ENCODE data around the gene TSPAN13.

Gene TSPAN13

DNA sequence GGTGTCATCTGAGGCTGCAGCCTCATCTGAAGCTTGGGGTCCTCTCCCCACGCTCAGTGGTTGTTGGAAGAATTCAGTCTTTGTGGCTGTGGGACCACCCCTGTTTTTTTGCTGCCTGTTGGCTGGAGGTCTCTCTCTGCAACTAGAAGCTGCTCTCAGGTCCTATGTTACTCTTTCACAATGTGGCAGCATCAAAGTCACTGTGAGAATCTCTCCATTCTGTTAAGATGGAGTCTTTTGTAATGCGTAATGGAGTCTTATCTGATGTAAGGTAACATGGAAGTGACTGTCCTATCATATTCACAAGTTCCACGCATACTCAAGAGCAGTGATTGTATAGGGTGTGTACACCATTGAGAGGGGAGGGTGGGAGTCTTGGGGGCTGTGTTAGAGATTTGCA is 24.9 kb downstream of the TSPAN13 start:
- no peak for DNase-seq

DNA sequence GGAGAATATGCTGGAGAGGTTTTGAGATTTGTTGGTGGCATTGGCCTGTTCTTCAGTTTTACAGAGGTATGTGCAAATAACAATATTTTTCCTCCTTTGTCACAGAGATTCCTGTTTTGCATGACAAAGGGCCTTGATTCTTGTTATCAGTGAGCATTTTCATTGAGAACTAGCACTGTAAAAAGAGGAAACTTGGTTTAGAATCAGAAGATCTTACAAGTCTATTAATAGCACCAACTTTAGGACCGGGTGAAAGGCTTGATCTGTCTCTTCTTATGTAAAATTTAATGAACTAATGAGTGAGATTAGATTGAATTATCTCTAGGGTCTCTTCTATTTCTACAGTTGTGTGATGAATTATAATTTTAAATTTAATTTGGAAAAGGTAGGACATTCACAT is 25.5 kb downstream of the TSPAN13 start:
- DNase-seq, result no peak

DNA sequence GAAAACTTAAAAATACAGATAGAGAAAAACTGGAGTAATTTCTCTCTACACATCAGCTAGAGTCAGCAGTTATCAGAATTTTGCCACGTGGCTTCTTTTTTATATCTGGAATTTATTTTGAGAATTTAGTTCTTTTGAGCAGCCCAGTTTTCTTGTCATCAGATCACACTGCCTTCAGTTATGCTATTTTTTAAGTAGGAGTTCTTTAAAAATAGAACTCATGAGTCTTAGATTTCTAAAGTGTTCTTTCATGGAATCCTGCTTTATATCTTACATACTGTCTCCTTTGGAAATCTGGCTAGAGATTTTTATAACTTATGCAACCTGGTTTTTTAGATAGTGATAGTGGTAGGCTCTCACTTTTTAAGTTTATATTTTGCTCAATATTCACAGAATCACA is 27.0 kb downstream of the TSPAN13 start:
- DNase-seq, result no peak

DNA sequence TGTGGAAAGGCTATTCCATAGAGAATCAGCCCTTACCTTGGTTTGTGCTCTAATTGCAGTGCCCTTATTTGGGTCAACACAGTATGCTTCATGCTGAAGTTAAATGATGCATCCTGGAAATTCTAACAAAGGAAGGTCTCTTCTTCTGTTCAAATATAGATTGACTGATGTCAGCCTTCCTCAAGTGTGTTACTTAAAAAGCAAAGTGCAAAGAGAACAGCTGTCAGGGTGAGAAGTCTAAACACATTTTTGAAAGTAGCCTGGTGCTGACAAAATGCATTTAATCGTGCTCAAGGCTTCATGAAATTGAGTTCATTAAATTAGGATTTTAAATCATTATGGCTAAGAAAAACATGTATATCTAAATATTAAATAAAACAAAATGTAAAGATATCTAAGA is 31.8 kb downstream of the TSPAN13 start:
- no peak for DNase-seq

DNA sequence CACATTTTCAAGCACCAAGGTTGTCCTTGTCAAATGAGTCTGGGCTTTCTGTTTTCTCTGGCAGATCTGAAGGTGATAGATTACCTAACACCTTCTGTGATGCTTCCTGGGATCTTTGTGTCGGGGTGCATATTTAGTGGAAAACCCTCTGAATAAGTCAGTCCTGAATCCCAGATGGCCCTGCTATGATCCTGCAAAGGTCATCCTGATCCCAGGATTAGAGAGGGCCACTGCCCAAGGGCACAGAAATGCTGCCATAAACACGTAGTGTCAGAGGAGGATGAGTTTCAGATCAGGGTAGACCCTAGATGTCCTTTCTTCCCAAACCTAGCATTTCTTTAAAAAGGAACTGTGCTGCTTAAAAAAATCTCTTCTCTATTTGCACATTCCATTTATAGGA is 32.3 kb downstream of the TSPAN13 start:
- DNase-seq, result no peak

DNA sequence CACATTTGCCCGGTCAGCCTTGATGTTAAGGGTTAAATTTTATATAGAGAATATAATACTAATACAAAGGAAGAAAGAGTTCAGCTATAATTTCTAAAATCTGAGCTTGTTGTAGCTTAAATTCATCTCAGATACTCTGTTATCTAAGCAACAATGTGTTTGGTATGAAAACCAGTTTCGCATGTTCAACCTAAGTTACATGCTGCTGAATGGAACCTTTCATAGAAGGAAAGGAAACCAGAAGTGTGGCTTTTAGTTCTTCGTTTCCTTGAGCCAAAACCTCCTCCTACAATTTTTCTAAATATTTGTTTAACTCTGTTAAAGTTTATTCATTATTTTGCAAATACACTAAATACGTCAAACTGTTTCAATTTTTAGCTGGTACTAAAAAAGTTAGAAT is 32.7 kb downstream of the TSPAN13 start:
- DNase-seq, result no peak

DNA sequence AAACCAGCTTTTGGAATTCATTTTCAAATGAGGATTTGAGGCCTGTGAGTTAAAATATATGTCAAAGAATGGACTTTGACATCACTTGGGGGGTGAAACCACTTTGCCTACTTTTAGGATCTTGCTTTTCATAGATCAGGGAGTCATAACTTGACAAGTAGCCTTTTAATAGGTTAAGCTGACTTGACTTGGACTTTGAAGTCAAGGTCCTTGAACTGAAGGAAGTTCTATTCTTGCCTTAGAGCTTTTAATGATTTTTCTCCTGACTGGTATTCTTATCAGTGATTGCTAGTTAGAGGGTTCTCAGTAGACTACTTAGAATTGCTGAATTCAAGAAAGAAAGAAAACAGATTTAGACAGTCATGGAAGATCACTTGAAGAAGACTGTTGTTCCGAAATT is 33.6 kb downstream of the TSPAN13 start:
- DNase-seq, result no peak

DNA sequence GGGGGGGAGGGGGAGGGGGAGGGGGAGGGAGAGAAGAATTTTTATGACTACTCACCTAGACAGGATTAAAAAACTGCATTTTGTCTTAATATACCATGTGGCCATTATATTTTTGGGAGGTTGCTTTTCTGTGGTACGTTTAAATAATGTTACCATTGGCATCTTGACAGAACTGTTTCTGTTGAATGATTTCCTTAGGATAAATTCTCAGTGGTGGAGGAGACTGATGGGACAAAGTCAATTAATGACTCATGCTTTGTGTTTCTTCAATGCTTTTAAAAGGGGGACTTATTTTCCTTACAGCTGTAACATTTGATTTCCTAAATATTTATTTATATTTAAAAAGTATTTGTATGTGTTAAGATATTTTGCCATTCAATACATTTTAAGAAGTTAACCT is 37.5 kb downstream of the TSPAN13 start:
- no peak for DNase-seq

DNA sequence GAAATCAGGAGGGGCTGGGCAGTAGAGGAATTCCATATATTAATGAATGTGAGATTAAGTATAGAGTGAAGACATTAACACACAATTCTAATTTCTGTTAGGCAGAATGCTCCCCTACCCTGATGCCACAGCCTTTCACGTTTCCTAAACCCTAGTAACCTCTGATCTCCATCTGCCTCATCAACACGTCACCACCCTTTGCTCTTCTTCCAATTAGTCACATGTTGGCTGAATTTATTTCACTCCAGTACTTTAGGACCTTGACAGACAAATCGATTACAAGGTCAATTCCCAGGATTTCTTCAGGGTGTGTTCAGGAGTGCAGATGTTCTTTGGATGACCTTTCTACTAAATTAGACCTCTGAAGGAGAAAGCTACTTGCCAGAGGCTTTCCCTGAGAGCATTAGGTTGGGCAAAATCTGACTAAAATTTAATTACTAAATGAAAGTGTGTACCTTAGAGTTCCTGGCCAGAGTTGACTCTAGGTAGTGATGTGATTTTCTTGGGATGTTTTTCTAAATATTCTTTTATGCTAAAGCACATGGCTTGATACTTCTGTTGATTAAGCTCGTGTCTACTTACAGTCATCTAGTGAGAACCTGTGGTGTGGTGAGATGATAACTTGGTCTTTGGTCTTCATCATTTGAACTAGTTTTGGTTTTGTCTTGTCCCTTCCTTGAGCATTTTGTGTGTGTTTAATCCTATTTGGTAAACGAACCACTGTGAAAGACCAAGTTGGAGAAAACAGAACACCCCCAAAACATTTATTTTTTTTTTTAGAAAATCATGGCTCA is 38.5 kb downstream of the TSPAN13 start:
- no peak for DNase-seq

DNA sequence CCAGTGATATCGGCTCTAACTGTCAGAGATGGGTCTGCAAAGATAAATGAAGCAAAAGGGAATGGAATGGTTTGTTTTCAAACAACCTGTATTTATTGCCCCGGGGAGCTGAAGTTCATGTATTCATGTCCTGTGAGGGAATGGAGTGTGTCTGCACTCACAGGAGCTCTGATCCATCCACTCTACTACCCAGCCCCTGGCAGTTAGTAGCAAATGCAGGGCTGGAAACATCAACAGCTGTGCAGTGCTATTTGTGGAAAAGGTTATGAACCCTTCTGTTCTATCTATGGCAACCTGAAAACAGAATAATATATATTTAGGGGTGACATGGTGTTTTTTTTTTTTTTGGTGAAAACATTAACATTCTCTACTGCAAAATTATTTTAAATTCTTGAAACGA is 41.4 kb downstream of the TSPAN13 start:
- no peak for DNase-seq

DNA sequence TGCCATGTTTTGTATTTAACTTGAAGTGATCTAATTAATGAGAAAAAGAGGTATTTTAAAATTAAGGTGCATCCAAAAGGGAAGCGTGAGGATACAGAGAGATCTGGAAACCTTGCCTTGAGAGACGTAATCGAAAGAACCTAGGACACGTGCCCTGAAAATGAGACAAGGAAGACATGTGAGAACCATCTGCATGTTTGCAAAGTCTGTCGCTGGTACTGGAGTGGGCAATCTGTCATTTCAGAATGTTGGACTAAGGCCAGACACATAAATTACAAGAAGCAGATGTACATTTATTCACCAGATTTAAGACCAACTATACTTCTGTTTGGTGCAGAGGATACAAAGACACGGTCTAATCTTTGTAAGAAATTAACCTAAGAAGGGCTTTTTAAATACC is 42.1 kb downstream of the TSPAN13 start:
- DNase-seq, result no peak

DNA sequence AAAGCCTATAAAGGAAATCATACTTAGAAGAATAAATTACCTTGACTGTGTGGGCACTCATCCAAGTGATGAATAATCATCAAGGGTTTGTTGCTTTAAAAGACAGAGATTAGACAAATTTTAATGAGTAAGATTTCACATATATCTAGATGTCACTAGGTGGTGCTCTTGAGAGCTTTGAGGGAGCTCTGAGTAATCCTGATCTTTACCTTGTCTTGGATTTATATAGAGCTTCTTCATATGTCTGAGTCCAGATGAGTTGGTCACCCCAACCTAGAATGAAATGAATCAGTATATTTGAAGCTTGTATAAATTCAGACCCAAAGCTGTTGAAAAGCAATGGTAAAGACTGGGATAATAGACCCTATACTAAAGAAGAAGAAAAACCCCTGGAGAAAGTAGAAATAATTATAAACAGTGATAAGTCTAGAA is 47.6 kb downstream of the TSPAN13 start:
- DNase-seq, result no peak

DNA sequence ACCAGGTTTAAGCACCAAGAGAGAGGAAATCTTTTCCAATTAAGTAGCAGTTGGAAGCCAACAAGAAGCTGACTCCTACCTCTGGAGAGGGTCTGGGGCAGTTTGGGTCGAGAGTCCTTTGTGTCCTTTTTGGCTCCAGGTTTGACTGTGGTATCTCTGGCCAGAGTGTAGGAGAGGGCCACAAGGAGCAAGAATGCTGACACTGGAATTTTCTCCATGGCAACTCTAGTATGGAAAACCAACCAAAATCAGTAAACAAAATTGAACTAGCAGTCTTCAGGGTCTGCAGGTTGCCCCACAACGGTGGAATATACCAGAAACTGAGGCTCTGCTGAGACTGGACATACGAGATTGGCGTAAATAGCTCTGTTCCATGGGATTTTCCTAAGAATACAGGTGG is 48.0 kb downstream of the TSPAN13 start:
- no peak for DNase-seq

DNA sequence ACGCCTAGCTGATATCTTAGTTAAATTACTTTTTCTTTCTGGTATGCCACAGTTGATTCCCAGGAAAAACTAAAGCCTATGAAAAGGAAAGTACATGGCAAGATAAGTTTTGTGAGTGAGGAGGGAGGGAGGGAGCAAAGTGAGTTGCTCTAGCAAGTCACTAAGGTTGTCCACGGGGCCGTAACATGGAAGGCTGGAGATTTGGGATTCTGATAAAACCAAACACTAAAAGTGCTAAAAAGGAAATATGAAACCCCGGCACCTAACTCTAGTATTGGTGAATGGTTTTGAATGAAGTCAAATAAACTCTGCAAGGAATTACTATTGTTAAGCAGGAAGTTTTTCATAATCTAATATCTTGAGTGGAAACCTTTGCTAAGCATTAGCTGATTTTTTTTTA is 49.6 kb downstream of the TSPAN13 start:
- DNase-seq, result no peak

DNA sequence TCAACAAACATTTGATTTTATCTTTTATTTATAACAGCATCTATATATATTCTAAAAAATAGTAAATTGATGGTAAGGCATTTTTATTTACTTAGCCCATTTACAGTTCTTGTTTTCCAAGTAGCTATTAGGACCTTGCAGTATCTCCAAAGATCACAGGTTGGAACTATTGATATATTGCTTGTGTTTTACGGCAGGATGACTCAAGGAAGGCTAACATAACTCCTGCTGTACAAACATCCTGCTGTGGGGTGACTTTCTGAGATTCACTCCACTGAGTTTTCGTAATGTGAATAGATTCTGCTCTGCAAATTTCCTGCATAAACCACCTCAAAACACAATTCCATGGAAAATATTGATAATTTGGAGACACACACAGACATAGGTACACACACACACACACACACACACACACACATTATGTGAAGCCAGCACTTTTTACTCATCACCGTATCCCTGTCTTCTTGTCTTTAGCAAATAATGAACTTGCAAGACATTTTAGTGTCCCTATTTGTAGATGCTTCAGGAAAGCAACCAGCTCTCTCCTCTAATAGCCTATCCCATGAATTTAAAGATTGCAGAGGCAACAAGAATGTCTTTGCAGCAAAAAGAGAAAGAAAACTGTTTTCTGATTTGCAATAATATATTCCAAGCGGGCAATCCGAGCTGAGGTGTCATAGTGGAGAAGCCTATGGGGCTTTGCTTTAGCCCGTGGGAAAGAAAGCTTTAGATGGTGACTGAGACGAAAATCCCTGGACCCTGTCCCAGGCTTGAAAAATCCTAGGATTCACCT is 50.5 kb downstream of the TSPAN13 start:
- no peak for DNase-seq

DNA sequence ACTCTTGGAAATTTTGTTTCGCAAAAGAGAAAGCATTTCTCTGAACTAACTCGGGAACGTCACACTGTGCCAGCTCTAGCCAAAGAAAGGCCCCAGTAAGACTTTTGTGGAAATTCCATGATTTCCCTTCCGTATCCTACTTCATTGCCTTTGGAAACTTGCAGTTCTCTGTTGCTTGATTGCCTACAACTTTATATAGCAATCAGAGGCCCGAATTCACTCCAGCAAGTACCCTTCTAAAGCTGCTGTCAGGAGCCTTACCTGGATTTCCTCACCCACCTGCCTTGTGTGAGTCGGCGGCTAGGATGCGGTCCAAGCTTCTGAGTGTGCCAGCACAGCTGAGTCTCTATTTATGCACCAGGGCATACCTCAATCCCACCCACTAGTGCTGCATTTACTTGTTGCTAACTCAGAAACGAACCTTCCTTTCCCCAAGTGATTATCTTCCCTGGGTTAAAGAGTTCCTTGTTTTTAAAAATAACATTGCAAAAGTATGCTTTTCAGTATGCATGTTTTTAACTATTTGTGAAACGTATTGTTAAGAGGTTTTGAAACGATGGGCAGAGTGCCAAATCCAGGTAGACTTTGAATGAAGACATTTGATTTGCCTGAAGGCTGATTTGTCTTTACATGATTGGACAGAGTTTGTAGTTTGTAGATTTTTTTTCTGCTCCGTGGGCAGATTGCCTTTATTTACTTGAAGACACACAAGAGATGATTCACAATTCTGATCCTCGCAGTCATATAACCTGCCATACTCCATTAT is 51.3 kb downstream of the TSPAN13 start, which contains the start of gene AGR2:
AGR2 (minus strand) TSS at position 326 of the 766 bp plus-strand sequence. CDS start 3,203 bp downstream, outside the sequence.
- DNase-seq, result no peak

DNA sequence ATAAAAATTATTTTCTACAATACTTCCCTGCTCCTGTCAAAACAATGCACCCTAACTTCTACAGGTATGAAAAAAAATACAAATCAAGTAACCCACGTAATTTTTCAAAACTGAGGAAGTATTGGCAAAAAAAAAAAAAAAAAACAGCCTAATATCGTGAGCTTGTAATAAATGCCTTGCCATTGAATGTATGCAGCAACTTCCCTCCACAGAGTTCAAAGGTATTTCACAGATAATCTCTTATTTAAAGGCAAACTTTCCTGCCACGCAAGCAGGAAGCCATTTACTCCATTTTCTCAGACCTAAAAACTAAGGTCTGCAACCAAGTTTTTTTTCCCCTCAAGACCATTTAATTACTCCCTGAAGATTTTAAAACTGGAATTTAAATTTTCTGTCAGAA is 51.9 kb downstream of the TSPAN13 start:
- DNase-seq, result no peak

DNA sequence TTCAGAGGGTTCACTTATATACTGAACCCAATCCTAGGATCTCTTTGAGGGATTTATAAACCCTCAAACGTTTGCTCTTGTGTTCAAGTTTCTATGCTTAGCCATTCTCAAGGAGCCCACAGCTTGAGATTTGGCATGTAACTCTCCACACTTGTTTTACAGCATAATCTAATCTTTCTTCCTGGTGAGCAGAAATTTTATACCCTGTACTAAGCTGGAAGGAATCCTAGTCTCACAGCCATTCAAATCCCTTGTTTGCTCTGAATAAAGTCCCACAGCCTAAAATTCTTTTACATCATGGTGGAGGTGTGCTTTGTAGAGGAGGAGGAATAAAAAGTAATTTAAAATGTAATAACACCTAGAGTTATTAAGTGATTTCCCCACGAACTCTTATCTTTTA is 56.6 kb downstream of the TSPAN13 start:
- no peak for DNase-seq

DNA sequence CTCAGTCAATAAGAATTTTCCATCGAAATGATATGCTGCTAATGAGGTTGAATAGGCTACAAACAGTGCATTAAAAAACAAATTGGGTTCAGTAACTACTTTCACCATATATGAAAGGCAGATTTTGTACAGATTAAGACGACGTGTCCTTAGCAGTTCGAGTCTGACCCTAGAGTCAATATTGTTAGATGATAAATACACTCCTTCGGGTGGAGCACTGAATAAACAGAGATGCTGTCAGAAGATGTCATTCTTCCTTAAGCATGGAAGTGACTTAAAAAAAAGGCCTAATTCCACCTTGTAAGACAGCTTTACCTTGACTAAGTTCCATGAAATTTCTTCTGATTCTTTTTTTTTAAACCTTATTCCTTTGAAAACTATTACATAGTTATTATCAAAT is 57.0 kb downstream of the TSPAN13 start:
- no peak for DNase-seq

DNA sequence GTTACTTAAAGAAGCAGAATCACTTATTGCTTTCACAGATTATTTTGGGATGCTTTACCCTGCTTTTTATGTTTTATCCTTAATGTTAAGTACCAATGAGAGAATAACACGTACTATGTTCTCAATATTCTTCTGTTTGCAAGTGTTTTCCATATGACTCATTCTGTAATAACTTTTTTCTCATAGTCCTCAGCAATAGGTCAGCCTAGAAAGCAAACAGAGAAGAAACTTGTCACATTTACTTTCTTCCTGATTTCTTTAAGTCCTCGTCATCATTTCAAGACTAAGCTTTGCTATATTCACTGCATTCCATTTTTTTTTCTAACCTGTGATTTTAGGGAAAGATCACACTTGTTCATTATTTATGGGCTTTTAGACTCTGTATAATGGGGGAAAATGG is 58.0 kb downstream of the TSPAN13 start:
- DNase-seq, result no peak

DNA sequence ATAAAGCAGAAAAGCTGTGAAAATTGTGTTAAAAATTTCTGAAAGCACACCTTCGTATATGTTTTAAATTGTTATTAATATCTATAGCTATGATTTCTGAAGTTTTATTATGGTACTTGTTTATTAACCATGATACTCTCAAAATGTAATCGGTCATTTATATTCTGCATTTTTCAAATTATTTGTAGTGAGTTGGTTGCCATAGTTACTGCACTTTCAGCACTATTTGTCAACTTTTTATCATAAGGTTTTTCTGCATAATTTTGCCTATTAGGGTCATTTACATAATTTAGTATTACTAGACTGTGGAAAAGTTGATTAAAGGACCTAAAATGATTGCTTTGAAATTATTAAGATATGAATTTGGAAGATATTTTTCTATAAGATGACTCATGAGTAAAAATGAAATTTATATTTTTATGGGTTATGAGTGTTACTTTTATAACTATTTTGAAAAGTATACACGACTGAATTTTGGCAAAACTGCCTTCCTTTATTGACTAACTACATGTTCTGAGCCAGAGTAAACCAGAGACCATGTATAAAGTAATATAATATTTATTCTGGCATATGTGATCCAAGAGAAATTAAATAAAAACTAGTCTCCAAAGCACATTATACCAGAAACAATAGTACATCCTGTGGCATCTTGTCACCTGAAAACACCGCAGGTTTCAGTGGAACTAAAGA is 59.1 kb downstream of the TSPAN13 start:
- DNase-seq, result no peak

DNA sequence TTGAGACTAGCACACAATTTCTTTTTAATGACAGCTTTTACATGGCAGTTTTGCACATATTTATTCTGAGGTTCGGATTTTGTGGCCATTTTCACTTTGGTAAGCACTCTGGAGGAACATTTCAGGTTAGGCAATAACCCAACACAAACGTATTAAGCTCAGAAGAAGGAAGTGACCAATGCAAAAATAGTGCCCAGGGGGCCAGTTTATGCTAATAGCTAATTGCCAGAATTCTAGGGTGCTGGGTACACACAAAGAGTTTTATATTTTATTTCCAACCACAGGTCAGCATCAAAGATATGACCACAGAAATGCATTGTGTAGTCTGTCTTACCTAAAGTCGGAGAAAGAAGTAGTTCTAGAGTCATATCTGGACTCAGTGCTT is 59.7 kb downstream of the TSPAN13 start:
- no peak for DNase-seq

DNA sequence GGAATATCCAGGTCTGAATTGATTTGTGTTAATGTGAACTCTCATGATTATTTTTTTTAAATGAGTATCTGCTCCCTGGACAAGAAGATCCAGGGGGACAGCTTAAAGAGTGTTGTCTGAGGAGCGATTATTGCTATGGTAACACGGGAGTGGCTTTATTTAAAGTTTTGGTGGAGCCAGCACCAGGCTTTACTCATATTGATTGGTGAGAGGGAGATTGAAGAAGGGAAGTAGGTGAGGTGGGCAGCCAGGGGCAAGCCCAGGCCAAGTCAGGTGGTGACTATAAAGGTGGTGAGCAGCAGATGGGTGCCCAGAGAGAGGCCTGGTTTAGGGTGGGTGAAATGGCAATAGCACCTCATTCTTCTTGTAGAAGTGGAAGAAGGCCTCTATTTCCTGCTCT is 61.4 kb downstream of the TSPAN13 start:
- no peak for DNase-seq

Measured in retina (tissue), 1 donor.